ENCODE results near the gene FAM114A1.
"Not testable (repeated sequence)": the region's sequence is repeated elsewhere in the genome, so short reads cannot be mapped to it uniquely, and the experiment has no call there.

- not testable (repeated sequence) for TF ChIP-seq CTCF (IDR thresholded peaks at IDR 0.05; ENCODE audit: poor library complexity, severe bottlenecking); POLR2AphosphoS5 (IDR thresholded peaks at IDR 0.05); MXI1 (conservative IDR thresholded peaks at IDR 0.05; ENCODE audit: poor library complexity, severe bottlenecking); TAF1 (IDR thresholded peaks at IDR 0.05; ENCODE audit: low read depth); EZH2 (IDR thresholded peaks at IDR 0.05; ENCODE audit: borderline replicate concordance, insufficient read depth, low read length, poor library complexity, severe bottlenecking); RAD21 (conservative IDR thresholded peaks at IDR 0.05); REST (IDR thresholded peaks at IDR 0.05; ENCODE audit: borderline replicate concordance); SMC3 (conservative IDR thresholded peaks at IDR 0.05; ENCODE audit: poor library complexity)
Observed at GRCh38 chr4:38941906-38942305, 74.3 kb downstream of the FAM114A1 start.
